H9 (cell line): ENCODE data around the gene TRIM27. TPM values are rescaled to one million over a fixed set of nuclear protein-coding genes. Genes with fewer than 3 reads are reported as not detected.
A peak's percentile ranks its signal among the peaks of the same experiment; 100 is the strongest.

Experiments used
- DNase-seq: peaks from one replicate; pipeline ENCODE4 v3.0.0-alpha.2; 2017
- H2AFZ ChIP-seq: one replicate; pipeline ENCODE4 v1.6.1; 2013; ENCODE audit warnings: mild to moderate bottlenecking, low read length, control low read depth, moderate library complexity
- H2AK5ac ChIP-seq: 2 replicates; pipeline ENCODE4 v1.6.1; 2013; ENCODE audit warnings: low read length, control low read depth, mixed read lengths; ENCODE audit not compliant: insufficient read length
- H2BK120ac ChIP-seq: one replicate; pipeline ENCODE4 v1.6.1; 2013; ENCODE audit warnings: low read depth, mild to moderate bottlenecking, low read length, control low read depth, inconsistent platforms; ENCODE audit not compliant: poor library complexity, severe bottlenecking
- H2BK12ac ChIP-seq: 2 replicates; pipeline ENCODE4 v1.6.1; 2013; ENCODE audit warnings: low read length, control low read depth, mixed read lengths, low read depth; ENCODE audit not compliant: insufficient read length
- H2BK15ac ChIP-seq: 2 replicates; pipeline ENCODE4 v1.6.1; 2013; ENCODE audit warnings: low read depth, low read length, control low read depth
- H2BK20ac ChIP-seq: one replicate; pipeline ENCODE4 v1.6.1; 2013; ENCODE audit warnings: low read depth, mild to moderate bottlenecking, low read length, control low read depth, inconsistent platforms; ENCODE audit not compliant: poor library complexity, severe bottlenecking
- H2BK5ac ChIP-seq: 2 replicates; pipeline ENCODE4 v1.6.1; 2013; ENCODE audit warnings: low read length, control low read depth, mixed read lengths; ENCODE audit not compliant: insufficient read length
- H3K14ac ChIP-seq: 2 replicates; pipeline ENCODE4 v1.6.1; 2013; ENCODE audit warnings: low read length, control low read depth; ENCODE audit not compliant: insufficient read depth
- H3K18ac ChIP-seq: 2 replicates; pipeline ENCODE4 v1.6.1; 2013; ENCODE audit warnings: low read depth, mild to moderate bottlenecking, mixed read lengths, low read length, control low read depth; ENCODE audit not compliant: insufficient read length
- H3K23ac ChIP-seq: 2 replicates; pipeline ENCODE4 v1.6.1; 2013; ENCODE audit warnings: low read length, control low read depth, mixed read lengths, low read depth; ENCODE audit not compliant: insufficient read length
- H3K23me2 ChIP-seq: 2 replicates; pipeline ENCODE4 v1.6.1; 2013; ENCODE audit warnings: low read depth, mild to moderate bottlenecking, mixed read lengths, low read length, control low read depth; ENCODE audit not compliant: insufficient read length, poor library complexity, severe bottlenecking
- H3K27ac ChIP-seq: 2 replicates; pipeline ENCODE4 v1.5.1; 2013; ENCODE audit warnings: low read length, control low read depth, mixed read lengths, low read depth; ENCODE audit not compliant: insufficient read length
- H3K27me3 ChIP-seq: 2 replicates; pipeline ENCODE4 v1.6.1; 2013; ENCODE audit warnings: low read length, control low read depth, inconsistent platforms; ENCODE audit not compliant: insufficient read depth
- H3K4ac ChIP-seq: 2 replicates; pipeline ENCODE4 v1.6.1; 2013; ENCODE audit warnings: low read depth, mild to moderate bottlenecking, control low read depth, inconsistent platforms, low read length, moderate library complexity
- H3K4me1 ChIP-seq: 2 replicates; pipeline ENCODE4 v1.6.1; 2013; ENCODE audit warnings: low read length, control low read depth, inconsistent platforms; ENCODE audit not compliant: insufficient read depth
- H3K4me2 ChIP-seq: 2 replicates; pipeline ENCODE4 v1.6.1; 2013; ENCODE audit warnings: low read length, control low read depth, mixed read lengths; ENCODE audit not compliant: insufficient read length, insufficient read depth
- H3K56ac ChIP-seq: 2 replicates; pipeline ENCODE4 v1.6.1; 2013; ENCODE audit warnings: low read depth, mild to moderate bottlenecking, mixed read lengths, low read length, control low read depth; ENCODE audit not compliant: insufficient read length
- H3K79me1 ChIP-seq: 2 replicates; pipeline ENCODE4 v1.6.1; 2013; ENCODE audit warnings: low read depth, mild to moderate bottlenecking, moderate library complexity, low read length, control low read depth, inconsistent platforms; ENCODE audit not compliant: insufficient read depth, poor library complexity, severe bottlenecking
- H3K79me2 ChIP-seq: 2 replicates; pipeline ENCODE4 v1.6.1; 2013; ENCODE audit warnings: low read length, control low read depth, inconsistent platforms; ENCODE audit not compliant: insufficient read depth
- H3K9ac ChIP-seq: 2 replicates; pipeline ENCODE4 v1.6.1; 2013; ENCODE audit warnings: low read length, control low read depth, mixed read lengths; ENCODE audit not compliant: insufficient read length; ENCODE audit errors: extremely low read depth
- H3K9me3 ChIP-seq: one replicate; pipeline ENCODE4 v1.6.1; 2013; ENCODE audit warnings: low read depth, low read length, inconsistent platforms; ENCODE audit not compliant: control insufficient read depth
- H3T11ph ChIP-seq: one replicate; pipeline ENCODE4 v1.6.1; 2013; ENCODE audit warnings: mild to moderate bottlenecking, low read length, control low read depth, inconsistent platforms
- H4K20me1 ChIP-seq: one replicate; pipeline ENCODE4 v1.6.1; 2013; ENCODE audit not compliant: control insufficient read depth, insufficient read length, insufficient read depth
- H4K5ac ChIP-seq: 2 replicates; pipeline ENCODE4 v1.6.1; 2013; ENCODE audit warnings: low read depth, mild to moderate bottlenecking, mixed read lengths, low read length, control low read depth; ENCODE audit not compliant: insufficient read length
- H4K8ac ChIP-seq: replicated peaks from 2 replicates; pipeline ENCODE4 v1.6.1; 2013; ENCODE audit warnings: low read length, control low read depth, mixed read lengths, low read depth; ENCODE audit not compliant: insufficient read length
- H4K91ac ChIP-seq: 2 replicates; pipeline ENCODE4 v1.6.1; 2013; ENCODE audit warnings: low read depth, mild to moderate bottlenecking, moderate library complexity, mixed read lengths, low read length, control low read depth; ENCODE audit not compliant: insufficient read length
- H3K27ac Mint-ChIP-seq, 3 experiments: 2 replicates in 2 of 3; 3 replicates in 1 of 3; pipeline ENCODE4 v1.8.0; 2020 to 2021; ENCODE audit warnings: mixed read lengths in 3 of 3, mild to moderate bottlenecking in 1 of 3, moderate library complexity in 1 of 3
- H3K27me3 Mint-ChIP-seq: 2 replicates; pipeline ENCODE4 v1.8.0; 2021; ENCODE audit warnings: low read depth, mild to moderate bottlenecking, moderate library complexity, mixed read lengths
- H3K36me3 Mint-ChIP-seq, 3 experiments: 2 replicates in 2 of 3; 3 replicates in 1 of 3; pipeline ENCODE4 v1.8.0; 2020 to 2021; ENCODE audit warnings: low read depth in 3 of 3, mixed read lengths in 3 of 3; ENCODE audit not compliant: insufficient read depth in 1 of 3
- H3K4me1 Mint-ChIP-seq, 2 experiments: 2 replicates each; pipeline ENCODE4 v1.8.0; 2020; ENCODE audit warnings: mixed read lengths in 2 of 2
- H3K4me3 Mint-ChIP-seq, 2 experiments: 2 replicates in 1 of 2; 3 replicates in 1 of 2; pipeline ENCODE4 v1.8.0; 2020 to 2021; ENCODE audit warnings: mild to moderate bottlenecking in 2 of 2, mixed read lengths in 2 of 2, moderate library complexity in 1 of 2
- H3K9me3 Mint-ChIP-seq, 2 experiments: 2 replicates in 1 of 2; 3 replicates in 1 of 2; pipeline ENCODE4 v1.8.0; 2020; ENCODE audit warnings: mild to moderate bottlenecking in 2 of 2, mixed read lengths in 2 of 2, moderate library complexity in 1 of 2
- CTCF ChIP-seq: fragments of 200-600 bp; sonication (generic); conservative IDR thresholded peaks from 3 replicates; pipeline ENCODE4 v1.8.0; 2021; ENCODE audit warnings: antibody characterized with exemption, mild to moderate bottlenecking
- WGBS: extraction: QIAGEN DNeasy Blood & Tissue Kit; methylation state at CpG from one replicate; pipeline ENCODE4 v1.1.7; 2013; ENCODE audit warnings: missing lambda C conversion rate, low lambda C conversion rate, mixed read lengths; ENCODE audit not compliant: insufficient read length; ENCODE audit errors: extremely low coverage; 5-methylcytosine and 5-hydroxymethylcytosine counted together
- total RNA-seq: library from RNA; stranded (reverse); gene quantifications from 2 replicates; pipeline ENCODE4 v1.2.1, GENCODE V29; 2021

The TRIM27 gene
- total RNA-seq, 1 experiment from 2014 or later, result 98.2 TPM

DNA sequence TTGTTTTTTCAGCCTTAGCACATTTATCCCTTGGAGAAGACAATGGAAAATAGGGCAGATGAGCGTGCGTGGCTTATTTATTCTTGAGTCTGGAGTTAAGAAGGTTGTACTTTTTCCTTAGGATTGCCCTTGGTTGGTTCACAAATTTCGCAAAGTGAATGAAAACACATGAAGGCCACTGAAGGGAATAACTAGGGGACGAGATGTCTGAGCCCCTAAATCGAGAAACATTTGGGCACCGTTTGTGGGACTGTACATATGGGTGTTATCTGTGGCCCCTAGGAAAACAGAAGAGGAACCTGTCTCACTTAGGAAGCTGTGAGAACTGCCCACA, 19.4 kb upstream of the TRIM27 start:
- Mint-ChIP-seq H3K9me3 (no peaks in the 10 kb centered on the region; a peak in 2 of 5 replicates), H3K36me3 (no peaks in the 10 kb centered on the region; a peak in 1 of 7 replicates), H3K4me3 (peak overlapping the region; percentile 84 to 94), H3K4me1 (peaks cover 18 to 33% of the 10 kb centered on the region in 2 experiments), H3K27ac (no peak overlapping the region), H3K27me3 (peaks cover 9% of the 10 kb centered on the region; the same call in 1 of the 2 replicates)
- H3K9ac ChIP-seq, result no peak overlapping the region
- H2AK5ac ChIP-seq, result no peak overlapping the region
- no peak overlapping the region for H3K56ac ChIP-seq
- H3K23ac ChIP-seq, result no peak overlapping the region
- no peak overlapping the region for H3K4ac ChIP-seq
- no peak overlapping the region for H4K91ac ChIP-seq
- no peak for DNase-seq
- no peak overlapping the region for H2BK20ac ChIP-seq
- no peaks in the 10 kb centered on the region for H3K79me2 ChIP-seq
- H2BK15ac ChIP-seq, result no peak overlapping the region
- H3K4me2 ChIP-seq, result peak overlapping the region; percentile 79
- no peak overlapping the region for H3T11ph ChIP-seq
- H3K4me1 ChIP-seq, result peaks cover 2% of the 10 kb centered on the region; the same call in 1 of the 2 replicates
- no peaks in the 10 kb centered on the region for H3K27me3 ChIP-seq
- no peak overlapping the region for H2BK12ac ChIP-seq
- no peak overlapping the region for H4K5ac ChIP-seq
- no peak for TF ChIP-seq CTCF
- no peak overlapping the region for H2AFZ ChIP-seq
- peaks cover 6% of the 10 kb centered on the region for H3K23me2 ChIP-seq
- no peaks in the 10 kb centered on the region for H4K20me1 ChIP-seq
- no peak overlapping the region for H2BK5ac ChIP-seq
- no peak overlapping the region for H4K8ac ChIP-seq
- H3K18ac ChIP-seq, result no peak overlapping the region
- H3K27ac ChIP-seq, result no peak overlapping the region
- no CpG with 5 or more reads among the region's 6 CpGs for WGBS
- H3K79me1 ChIP-seq, result no peaks in the 10 kb centered on the region
- no peak overlapping the region for H2BK120ac ChIP-seq
- H3K14ac ChIP-seq, result no peak overlapping the region
- no peaks in the 10 kb centered on the region for H3K9me3 ChIP-seq
